ENCODE data around the gene POLD2. TPM values are rescaled to one million over a fixed set of nuclear protein-coding genes. Genes with fewer than 3 reads are reported as not detected.

Gene POLD2
- total RNA-seq, 1 donor from 2014 or later = 78.0 TPM

DNA sequence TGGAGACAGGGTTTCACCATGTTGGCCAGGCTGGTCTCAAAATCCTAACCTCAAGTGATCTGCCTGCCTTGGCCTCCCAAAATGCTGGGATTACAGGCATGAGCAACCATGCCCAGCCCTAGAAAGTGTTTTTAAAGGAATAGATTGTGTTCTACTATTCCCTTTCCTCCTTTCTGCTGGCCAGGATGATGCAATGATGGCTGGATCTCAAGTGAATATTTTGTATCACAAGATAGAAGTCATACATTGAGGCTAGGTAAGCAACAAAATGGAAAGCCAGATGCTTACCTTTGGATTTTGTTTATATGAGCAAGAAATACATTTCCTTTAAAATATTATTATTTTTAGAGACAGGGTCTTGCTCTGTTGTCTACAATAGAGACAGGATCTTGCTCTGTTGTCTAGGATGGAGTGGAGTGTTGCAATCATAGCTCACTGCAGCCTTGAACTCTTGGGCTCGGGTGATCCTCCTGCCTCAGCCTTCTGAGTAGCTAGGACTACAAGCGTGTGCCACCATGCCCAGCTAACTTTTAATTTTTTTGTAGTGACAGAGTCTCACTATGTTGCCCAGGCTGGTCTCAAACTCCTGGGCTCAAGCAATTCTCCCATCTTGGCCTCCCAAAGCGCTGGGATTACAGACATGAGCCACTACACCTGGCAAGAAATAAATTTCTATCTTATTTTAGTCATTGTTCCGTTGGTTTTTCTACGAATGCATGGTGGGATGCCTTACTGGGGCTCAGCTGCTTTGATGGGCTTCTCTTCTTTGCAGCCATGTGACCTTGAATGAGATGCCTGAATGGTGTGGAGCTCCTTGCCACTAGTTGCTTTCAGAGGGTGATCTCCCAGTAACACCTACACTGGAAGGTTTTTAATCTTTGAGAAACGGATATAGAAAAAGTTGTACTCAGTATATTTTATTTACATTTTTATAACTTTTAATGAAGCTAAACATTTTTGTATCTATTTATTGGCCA, 25.0 kb downstream of the POLD2 start:
- Histone ChIP-seq H3K4me1 (peaks cover 20% of the 10 kb centered on the region), H3K27ac (replicated peaks) (no peak overlapping the region)
- intact Hi-C loops (cut with micrococcal nuclease) = no loop called here

DNA sequence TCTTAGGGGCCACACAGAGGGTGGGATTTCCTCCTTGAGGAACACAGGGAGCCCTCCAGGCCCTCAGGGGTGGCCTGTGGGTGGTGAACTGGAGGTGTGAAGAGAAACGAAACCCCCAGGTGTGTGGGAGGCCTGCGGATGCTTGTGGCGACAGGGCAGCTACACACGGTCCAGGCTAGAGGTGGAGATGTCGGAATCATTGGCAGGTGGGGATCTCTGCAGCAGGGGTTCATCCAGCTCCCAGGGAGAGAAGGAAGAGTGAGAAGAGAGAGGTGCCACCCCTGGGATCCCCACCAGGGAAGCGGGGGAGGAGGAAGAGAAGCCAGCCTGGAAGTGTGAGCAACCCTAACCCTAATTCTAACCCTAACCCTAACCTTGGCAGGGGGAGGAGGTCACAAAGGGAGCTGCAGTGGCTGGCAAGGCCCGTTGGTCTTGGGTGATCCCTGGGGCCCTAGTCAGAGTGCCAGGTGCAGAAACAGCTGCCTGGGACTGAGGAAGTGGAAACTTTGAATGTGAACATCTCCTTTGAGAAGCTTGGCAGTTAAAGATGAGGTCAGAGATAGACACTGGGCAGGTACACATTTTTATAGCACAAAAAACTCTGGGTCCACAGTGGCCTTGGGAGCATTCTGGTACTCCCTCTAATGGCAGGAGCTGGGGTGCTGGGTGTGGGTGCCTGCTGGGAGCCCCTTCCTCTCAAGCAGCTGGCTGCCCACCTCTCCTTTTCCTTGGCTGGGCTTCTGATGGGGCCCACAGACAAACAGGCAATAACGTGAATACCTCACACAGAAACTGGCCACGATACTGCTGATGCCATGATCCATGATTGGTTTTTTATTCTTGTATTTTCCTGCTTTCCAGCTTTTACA, 26.1 kb downstream of the POLD2 start:
- intact Hi-C loops (cut with micrococcal nuclease) = no loop called here
- H3K36me3 ChIP-seq = no peaks in the 10 kb centered on the region
- H3K4me1 ChIP-seq = peaks cover 20% of the 10 kb centered on the region
- no peak for DNase-seq
- H3K27me3 ChIP-seq (ENCODE audit: low read depth) = no peaks in the 10 kb centered on the region
- no peak overlapping the region for H3K4me3 ChIP-seq
- TF ChIP-seq, protein P1, sequence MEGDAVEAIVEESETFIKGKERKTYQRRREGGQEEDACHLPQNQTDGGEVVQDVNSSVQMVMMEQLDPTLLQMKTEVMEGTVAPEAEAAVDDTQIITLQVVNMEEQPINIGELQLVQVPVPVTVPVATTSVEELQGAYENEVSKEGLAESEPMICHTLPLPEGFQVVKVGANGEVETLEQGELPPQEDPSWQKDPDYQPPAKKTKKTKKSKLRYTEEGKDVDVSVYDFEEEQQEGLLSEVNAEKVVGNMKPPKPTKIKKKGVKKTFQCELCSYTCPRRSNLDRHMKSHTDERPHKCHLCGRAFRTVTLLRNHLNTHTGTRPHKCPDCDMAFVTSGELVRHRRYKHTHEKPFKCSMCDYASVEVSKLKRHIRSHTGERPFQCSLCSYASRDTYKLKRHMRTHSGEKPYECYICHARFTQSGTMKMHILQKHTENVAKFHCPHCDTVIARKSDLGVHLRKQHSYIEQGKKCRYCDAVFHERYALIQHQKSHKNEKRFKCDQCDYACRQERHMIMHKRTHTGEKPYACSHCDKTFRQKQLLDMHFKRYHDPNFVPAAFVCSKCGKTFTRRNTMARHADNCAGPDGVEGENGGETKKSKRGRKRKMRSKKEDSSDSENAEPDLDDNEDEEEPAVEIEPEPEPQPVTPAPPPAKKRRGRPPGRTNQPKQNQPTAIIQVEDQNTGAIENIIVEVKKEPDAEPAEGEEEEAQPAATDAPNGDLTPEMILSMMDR (IDR thresholded peaks at IDR 0.05; ENCODE audit: borderline replicate concordance) = no peak
- H3K9me3 ChIP-seq (replicated peaks) = no peaks in the 10 kb centered on the region
- H3K27ac ChIP-seq (replicated peaks) = no peak overlapping the region

More for the DNA sequence above, 25.0 kb downstream of the POLD2 start:
- Histone ChIP-seq H3K9me3 (replicated peaks) (no peaks in the 10 kb centered on the region), H3K4me3 (no peak overlapping the region), H3K36me3 (no peaks in the 10 kb centered on the region), H3K27me3 (ENCODE audit: low read depth) (no peaks in the 10 kb centered on the region)
- no peak for DNase-seq
- TF ChIP-seq, protein P1 (IDR thresholded peaks at IDR 0.05; ENCODE audit: borderline replicate concordance) = no peak

DNA sequence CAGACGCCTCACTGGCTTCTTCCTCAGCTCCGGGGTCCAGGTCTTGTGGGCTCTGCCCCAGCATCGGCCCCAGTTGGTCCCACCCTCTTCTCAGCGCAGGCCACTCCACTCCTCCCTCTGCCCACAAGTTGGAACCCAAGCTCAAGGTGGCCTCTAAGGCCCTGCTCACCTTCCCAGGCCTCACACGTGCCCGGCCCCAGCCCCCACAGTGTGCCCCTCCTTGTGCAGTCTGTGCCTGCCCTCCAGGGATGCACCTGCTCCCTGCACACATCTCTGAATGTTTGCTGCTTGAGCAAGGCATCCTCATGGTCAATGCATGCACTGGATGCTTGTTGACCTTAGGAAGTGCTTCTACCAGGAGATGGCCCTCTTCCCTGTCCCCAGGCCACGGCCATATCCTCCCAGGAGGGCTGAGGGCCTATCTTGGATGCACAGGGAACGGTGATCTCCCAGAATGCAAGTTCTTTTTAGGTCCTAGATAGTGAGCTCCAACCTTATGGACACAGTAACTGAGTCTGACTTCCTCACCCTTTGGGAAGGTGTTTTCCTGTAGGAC, 26.9 kb downstream of the POLD2 start:
- no peaks in the 10 kb centered on the region for H3K27me3 ChIP-seq (ENCODE audit: low read depth)
- H3K4me1 ChIP-seq = peaks cover 20% of the 10 kb centered on the region
- no peaks in the 10 kb centered on the region for H3K9me3 ChIP-seq (replicated peaks)
- H3K27ac ChIP-seq (replicated peaks) = no peak overlapping the region
- DNase-seq = no peak
- TF ChIP-seq, protein P1 (IDR thresholded peaks at IDR 0.05; ENCODE audit: borderline replicate concordance) = no peak
- H3K36me3 ChIP-seq = no peaks in the 10 kb centered on the region
- intact Hi-C loops (cut with micrococcal nuclease) = no loop called here
- H3K4me3 ChIP-seq = no peak overlapping the region

DNA sequence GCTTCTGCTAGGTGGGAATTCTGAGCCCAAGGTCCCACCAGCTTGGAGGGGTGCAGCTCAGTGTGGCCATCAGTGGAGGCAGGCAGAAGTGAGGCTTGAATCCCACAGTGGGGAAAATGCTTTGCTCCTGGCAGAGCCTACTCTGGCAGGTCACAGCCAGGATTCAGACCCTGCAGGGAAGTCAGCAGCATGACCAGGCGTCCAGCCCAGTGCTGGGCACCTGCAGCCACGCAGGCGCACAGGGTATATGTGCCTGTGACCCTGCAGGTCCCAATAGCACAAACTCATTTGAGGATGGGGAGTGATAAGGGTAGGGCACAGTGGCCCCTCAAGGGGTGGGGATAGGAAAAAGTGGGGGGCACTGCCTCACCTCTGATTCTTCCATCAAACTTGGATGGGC, 27.6 kb downstream of the POLD2 start:
- Histone ChIP-seq H3K4me3 (no peak overlapping the region), H3K36me3 (no peaks in the 10 kb centered on the region), H3K27me3 (ENCODE audit: low read depth) (no peaks in the 10 kb centered on the region), H3K4me1 (peaks cover 16% of the 10 kb centered on the region), H3K27ac (replicated peaks) (no peak overlapping the region), H3K9me3 (replicated peaks) (no peaks in the 10 kb centered on the region)
- intact Hi-C loops (cut with micrococcal nuclease) = no loop called here
- no peak for DNase-seq
- TF ChIP-seq, protein P1 (IDR thresholded peaks at IDR 0.05; ENCODE audit: borderline replicate concordance) = no peak

DNA sequence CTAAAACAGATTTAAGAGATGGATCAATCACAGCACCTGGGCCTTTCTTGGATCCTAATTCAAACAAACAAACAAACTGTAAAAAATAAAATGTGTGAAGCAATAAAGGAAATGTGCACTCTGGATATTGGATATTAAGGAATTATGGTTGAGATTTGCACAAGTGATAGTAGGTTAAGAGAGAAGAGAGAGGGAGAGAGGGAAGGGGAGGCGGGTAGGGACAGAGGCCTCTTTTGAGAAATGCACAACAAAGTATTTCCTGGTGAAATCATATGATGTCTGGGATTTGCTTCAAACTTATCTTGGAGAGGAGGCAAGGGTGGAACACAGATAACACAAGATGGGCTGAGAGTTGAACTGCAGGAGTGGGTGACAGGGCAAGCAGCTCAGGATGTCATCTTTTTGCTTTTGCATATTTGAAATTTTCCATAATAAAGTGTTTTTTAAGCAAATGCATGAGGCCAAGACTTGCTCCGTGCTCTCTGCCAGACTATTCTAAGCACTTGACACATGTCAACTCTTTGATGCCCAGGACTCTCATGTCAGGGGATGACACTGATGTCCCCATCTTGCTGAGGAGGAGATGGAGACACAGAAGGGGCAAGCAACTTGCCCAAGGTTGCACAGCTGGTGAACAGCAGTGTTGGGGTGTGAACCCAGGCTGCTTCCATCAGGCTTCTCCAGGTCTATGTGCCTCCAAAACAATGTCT, 28.3 kb downstream of the POLD2 start:
- intact Hi-C loops (cut with micrococcal nuclease) = no loop called here
- TF ChIP-seq, protein P1 (IDR thresholded peaks at IDR 0.05; ENCODE audit: borderline replicate concordance) = no peak
- Histone ChIP-seq H3K9me3 (replicated peaks) (no peaks in the 10 kb centered on the region), H3K36me3 (no peaks in the 10 kb centered on the region), H3K27me3 (ENCODE audit: low read depth) (no peaks in the 10 kb centered on the region), H3K4me3 (no peak overlapping the region), H3K4me1 (peaks cover 8% of the 10 kb centered on the region), H3K27ac (replicated peaks) (no peak overlapping the region)
- no peak for DNase-seq

All from left ventricle myocardium inferior (tissue), 1 donor.